Effector memory CD4-positive, alpha-beta T cell (primary cell): ENCODE data around the gene FOLR2.

Experiments used
- DNase-seq, 3 donors: peaks; one replicate each; pipeline ENCODE4 v3.0.0-alpha.2; 2020
- H3K27ac ChIP-seq: 2 replicates; pipeline ENCODE4 v1.7.0; 2013; ENCODE audit warnings: mild to moderate bottlenecking, low read length, moderate library complexity; ENCODE audit not compliant: insufficient read depth, poor library complexity, severe bottlenecking
- H3K27me3 ChIP-seq: replicated peaks from 2 replicates; pipeline ENCODE4 v1.7.0; 2013; ENCODE audit warnings: mild to moderate bottlenecking, low read length; ENCODE audit not compliant: insufficient read depth, control insufficient read depth, poor library complexity, severe bottlenecking
- H3K36me3 ChIP-seq: 2 replicates; pipeline ENCODE4 v1.7.0; 2013; ENCODE audit warnings: mild to moderate bottlenecking, low read length, moderate library complexity; ENCODE audit not compliant: control insufficient read depth, insufficient read depth
- H3K4me1 ChIP-seq: 2 replicates; pipeline ENCODE4 v1.7.0; 2013; ENCODE audit warnings: low read length, mild to moderate bottlenecking; ENCODE audit not compliant: control insufficient read depth, insufficient read depth, poor library complexity, severe bottlenecking
- H3K4me3 ChIP-seq: 2 replicates; pipeline ENCODE4 v1.7.0; 2013; ENCODE audit warnings: low read length, low read depth, mild to moderate bottlenecking; ENCODE audit not compliant: insufficient read depth, poor library complexity, severe bottlenecking
- H3K9me3 ChIP-seq: 2 replicates; pipeline ENCODE4 v1.7.0; 2013; ENCODE audit warnings: mild to moderate bottlenecking, low read length, moderate library complexity; ENCODE audit not compliant: control insufficient read depth

FOLR2 gene

GRCh38 chr11:72267956-72268617 lies 51.5 kb downstream of the FOLR2 start:
- H3K4me3 ChIP-seq: no peak overlapping the region
- DNase-seq: no peak
- H3K36me3 ChIP-seq: no peaks in the 10 kb centered on the region
- H3K4me1 ChIP-seq: no peaks in the 10 kb centered on the region
- no peaks in the 10 kb centered on the region for H3K9me3 ChIP-seq
- no peak overlapping the region for H3K27ac ChIP-seq
- no peaks in the 10 kb centered on the region for H3K27me3 ChIP-seq
